ENCODE results near the gene ZNF230.

Gene ZNF230

GRCh38 chr19:44032001-44032610 is 29.3 kb downstream of the ZNF230 start:
- DNase-seq (ENCODE audit: low read depth, low spot score) = no peak

- DNase-seq (ENCODE audit: low read depth, low spot score) = no peak
Measured at GRCh38 chr19:44042147-44042546, 39.4 kb downstream of the ZNF230 start.

- DNase-seq (ENCODE audit: low read depth, low spot score) = no peak
Measured at GRCh38 chr19:44050740-44051649, 48.2 kb downstream of the ZNF230 start.

- peak; percentile 59 for DNase-seq (ENCODE audit: low read depth, low spot score)
Measured at GRCh38 chr19:44051650-44052402, 49.1 kb downstream of the ZNF230 start, which contains the start of gene ZNF223. Gene ZNF223, plus strand, starts transcription at chr19:44052036. Its CDS starts 3,141 bp downstream, at chr19:44055177.

- no peak for DNase-seq (ENCODE audit: low read depth, low spot score)
Measured at GRCh38 chr19:44055870-44056269, 53.1 kb downstream of the ZNF230 start.

- no peak for DNase-seq (ENCODE audit: low read depth, low spot score)
Measured at GRCh38 chr19:44059229-44059628, 56.5 kb downstream of the ZNF230 start.

GRCh38 chr19:44061038-44061437 is 58.3 kb downstream of the ZNF230 start:
- no peak for DNase-seq (ENCODE audit: low read depth, low spot score)
